ENCODE data around the gene RPS6KC1.
A peak's percentile ranks its signal among the peaks of the same experiment; 100 is the strongest.
"Not testable (repeated sequence)": the region's sequence is repeated elsewhere in the genome, so short reads cannot be mapped to it uniquely, and the experiment has no call there.

Gene RPS6KC1

GRCh38 chr1:213286235-213286634 is 235.2 kb downstream of the RPS6KC1 start:
- DNase-seq (ENCODE audit: low read depth) = peak; percentile 33

DNA sequence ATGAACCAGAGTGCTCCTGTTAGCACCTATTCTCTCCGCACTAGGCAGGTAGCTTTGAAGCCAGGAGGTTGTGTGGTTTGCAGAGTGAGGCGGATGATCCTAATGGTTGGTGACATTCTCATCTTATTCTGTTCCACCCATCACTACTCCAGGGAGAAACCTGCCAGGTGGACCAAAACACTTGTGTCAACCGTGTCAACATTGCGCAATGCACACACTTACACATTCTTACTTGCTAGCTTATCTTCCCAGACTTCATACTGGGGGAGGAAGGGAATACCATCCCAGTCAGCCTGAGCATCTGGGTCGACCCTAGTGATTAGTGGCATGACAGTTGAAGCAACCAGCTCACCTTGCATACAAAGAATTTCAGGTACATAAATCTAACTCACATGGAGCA is 236.9 kb downstream of the RPS6KC1 start:
- DNase-seq (ENCODE audit: low read depth) = no peak

- DNase-seq (ENCODE audit: low read depth) = no peak
Observed at GRCh38 chr1:213291526-213291925, 240.5 kb downstream of the RPS6KC1 start.

GRCh38 chr1:213292614-213293013 is 241.6 kb downstream of the RPS6KC1 start:
- no peak for DNase-seq (ENCODE audit: low read depth)

- DNase-seq (ENCODE audit: low read depth) = no peak
Observed at GRCh38 chr1:213295860-213296259, 244.8 kb downstream of the RPS6KC1 start.

DNA sequence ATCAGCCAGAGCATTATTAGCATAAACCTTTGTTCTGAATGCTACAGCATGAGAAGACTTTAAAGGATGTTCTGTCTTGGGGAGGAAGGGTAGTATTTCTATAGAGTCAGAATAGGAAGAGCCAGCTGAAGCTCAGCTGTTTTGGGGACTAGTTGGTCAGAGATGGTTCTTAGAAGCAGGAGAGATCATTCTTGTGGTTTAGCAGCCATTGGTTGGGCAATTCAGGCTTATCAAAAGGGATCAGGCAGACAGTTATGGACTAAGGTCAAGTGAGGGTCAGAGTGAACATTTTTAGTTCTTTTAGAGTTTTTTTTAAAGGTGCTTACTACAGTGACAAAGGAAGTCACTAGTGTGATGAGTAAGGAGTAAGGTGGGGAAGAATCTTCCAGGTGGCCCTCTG is 245.5 kb downstream of the RPS6KC1 start:
- no peak for DNase-seq (ENCODE audit: low read depth)

- no peak for DNase-seq (ENCODE audit: low read depth)
Observed at GRCh38 chr1:213297021-213297420, 246.0 kb downstream of the RPS6KC1 start.

- no peak for DNase-seq (ENCODE audit: low read depth)
Observed at GRCh38 chr1:213300433-213300832, 249.4 kb downstream of the RPS6KC1 start.

- DNase-seq (ENCODE audit: low read depth) = not testable (repeated sequence)
Observed at GRCh38 chr1:213301524-213301923, 250.5 kb downstream of the RPS6KC1 start.

DNA sequence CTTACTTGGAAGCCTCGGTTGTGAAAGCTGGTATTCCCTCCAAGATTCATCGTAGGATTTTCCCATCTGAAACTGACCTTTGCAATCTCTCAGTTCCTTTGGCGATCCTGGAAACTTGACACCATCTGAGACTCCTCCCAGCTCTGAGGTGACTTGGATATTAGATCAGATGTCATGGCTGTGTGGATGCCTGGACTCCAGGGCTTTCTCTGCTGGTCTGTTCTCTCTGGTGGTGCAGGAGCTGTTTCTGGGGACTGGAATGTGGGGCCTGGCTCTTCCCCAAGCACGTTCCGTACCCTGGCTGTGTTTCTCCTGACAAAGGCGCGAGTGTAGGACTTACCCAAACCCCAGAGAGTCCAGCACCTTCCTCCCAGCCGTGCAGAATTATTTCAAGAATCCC is 252.2 kb downstream of the RPS6KC1 start:
- DNase-seq (ENCODE audit: low read depth) = no peak

DNA sequence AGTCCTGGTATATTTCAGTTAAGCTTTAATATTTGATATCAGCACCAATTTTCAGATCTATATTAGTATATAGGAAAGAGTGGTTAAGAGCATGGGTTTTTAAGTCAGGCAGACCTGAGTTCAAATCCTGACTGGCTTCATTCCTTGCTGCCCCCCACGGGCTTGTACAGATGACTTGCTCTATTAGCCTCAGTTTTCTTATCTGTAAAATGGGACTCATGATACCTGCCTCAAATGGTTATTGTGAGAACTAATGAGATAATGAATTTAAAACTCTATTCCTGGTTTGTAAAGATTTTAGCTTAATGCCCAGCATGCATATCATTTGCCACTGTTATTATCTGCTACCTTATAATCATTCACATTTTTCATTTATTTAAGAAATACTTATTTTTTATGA is 264.5 kb downstream of the RPS6KC1 start:
- no peak for DNase-seq (ENCODE audit: low read depth)

- DNase-seq (ENCODE audit: low read depth) = not testable (repeated sequence)
Observed at GRCh38 chr1:213318458-213318857, 267.4 kb downstream of the RPS6KC1 start.

- DNase-seq (ENCODE audit: low read depth) = no peak
Observed at GRCh38 chr1:213320191-213320870, 269.3 kb downstream of the RPS6KC1 start.

Measured in ELR (cell line).